ENCODE data around the gene CRMP1. TPM values are rescaled to one million over a fixed set of nuclear protein-coding genes. Genes with fewer than 3 reads are reported as not detected.

CRMP1 gene
- total RNA-seq, 2 experiments from 2014 or later, result not detected

DNA sequence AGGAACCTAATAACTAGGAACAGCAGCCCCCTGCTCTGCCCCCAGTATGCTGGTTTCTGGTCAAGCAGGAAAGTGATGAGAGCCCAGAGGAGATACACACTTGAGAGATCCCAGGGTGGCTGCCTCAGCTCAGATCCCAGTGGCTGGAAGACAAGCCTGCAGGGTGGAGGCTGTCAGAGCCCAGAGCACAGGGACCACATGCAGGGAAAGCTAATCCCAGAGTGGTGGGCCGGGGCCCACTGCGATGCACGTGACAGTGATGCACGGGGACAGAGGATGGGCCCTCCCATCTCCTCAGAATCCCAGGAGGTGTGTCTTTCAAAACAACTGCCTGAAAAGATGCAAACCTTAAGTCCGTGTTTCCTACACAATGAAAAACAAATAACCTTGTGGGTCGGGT lies 29.1 kb upstream of the CRMP1 start:
- no peak for TF ChIP-seq CTCF (IDR thresholded peaks at IDR 0.05)
- intact Hi-C loops (cut with DNase I, micrococcal nuclease), result no loop called here
- Mint-ChIP-seq H3K27me3 (peaks cover 37% of the 10 kb centered on the region), H3K27ac (no peak overlapping the region), H3K4me3 (no peak overlapping the region), H3K36me3 (ENCODE audit: low read depth) (no peaks in the 10 kb centered on the region), H3K9me3 (no peaks in the 10 kb centered on the region), H3K4me1 (ENCODE audit: low read depth) (no peaks in the 10 kb centered on the region)
- Histone ChIP-seq H3K36me3 (ENCODE audit: insufficient read depth, low read length) (no peaks in the 10 kb centered on the region), H3K9me3 (ENCODE audit: control insufficient read depth in 1 of 2, insufficient read depth in 1 of 2, low read length in 2 of 2) (peaks cover 0 to 28% of the 10 kb centered on the region in 2 experiments), H3K4me1 (ENCODE audit: insufficient read depth, low read length) (no peaks in the 10 kb centered on the region), H3K4me3 (ENCODE audit: low read length) (no peak overlapping the region), H3K27me3 (ENCODE audit: control insufficient read depth in 1 of 2, insufficient read depth in 2 of 2, low read length in 2 of 2) (no peaks in the 10 kb centered on the region), H3K27ac (ENCODE audit: low read depth in 1 of 2, low read length in 2 of 2) (no peak overlapping the region)
- ATAC-seq (ENCODE audit: poor library complexity) (no peak), DNase-seq (no peak)
- POLR2A ChIA-PET, result no interaction called here
- CTCF ChIA-PET, result no interaction called here

DNA sequence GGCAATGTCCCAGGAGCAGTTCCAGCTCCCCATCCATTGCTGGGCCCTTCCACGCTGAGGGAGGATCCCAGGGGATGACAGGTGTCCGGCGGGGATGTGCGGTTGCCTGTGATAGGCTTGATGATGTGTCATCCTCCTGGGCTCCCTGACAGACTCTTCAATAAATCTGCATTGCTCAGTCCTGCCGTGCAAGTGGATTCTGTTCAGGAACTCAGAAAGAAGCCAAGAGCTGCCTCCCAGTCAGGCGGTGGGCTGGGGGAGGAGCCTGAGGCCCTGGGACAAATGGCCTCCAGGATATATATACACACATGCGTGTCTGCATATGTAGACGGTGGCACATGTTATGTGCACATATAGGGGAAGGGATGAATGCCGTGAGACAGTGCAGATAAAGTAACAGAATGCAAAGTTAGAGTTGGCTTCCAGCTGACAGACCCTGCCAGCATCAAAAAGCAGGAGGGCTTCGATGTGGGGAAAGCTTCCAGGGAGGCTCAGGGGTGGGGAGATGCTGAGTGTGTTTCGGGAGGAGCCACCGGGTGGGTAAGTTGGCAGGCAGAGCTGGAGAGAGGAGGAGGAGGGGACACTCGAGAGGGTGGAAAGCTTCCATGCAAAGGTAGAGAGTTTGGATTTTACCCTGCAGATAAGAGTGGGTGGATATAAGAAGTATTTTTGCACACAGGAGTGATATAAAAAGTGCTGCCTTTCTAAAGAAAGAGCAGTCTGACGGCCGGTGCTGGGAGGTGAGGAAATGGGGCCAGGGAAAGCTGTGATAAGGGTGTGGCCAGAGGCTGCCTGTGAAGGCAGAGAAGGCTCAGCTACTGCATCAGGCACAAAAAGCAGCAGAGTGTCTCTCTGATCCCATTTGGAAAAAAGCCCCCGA lies 28.5 kb upstream of the CRMP1 start:
- H3K27ac Mint-ChIP-seq, result no peak overlapping the region
- no peak overlapping the region for H3K27ac ChIP-seq (ENCODE audit: low read depth in 1 of 2, low read length in 2 of 2)
- peaks cover 0 to under 1% of the 10 kb centered on the region in 2 experiments for H3K27me3 ChIP-seq (ENCODE audit: control insufficient read depth in 1 of 2, insufficient read depth in 2 of 2, low read length in 2 of 2)
- no peaks in the 10 kb centered on the region for H3K4me1 ChIP-seq (ENCODE audit: insufficient read depth, low read length)
- H3K27me3 Mint-ChIP-seq, result peaks cover 43% of the 10 kb centered on the region
- H3K4me3 ChIP-seq (ENCODE audit: low read length), result no peak overlapping the region
- DNase-seq (no peak), ATAC-seq (ENCODE audit: poor library complexity) (no peak)
- peaks cover 0 to 30% of the 10 kb centered on the region in 2 experiments for H3K9me3 ChIP-seq (ENCODE audit: control insufficient read depth in 1 of 2, insufficient read depth in 1 of 2, low read length in 2 of 2)
- intact Hi-C loops (cut with DNase I, micrococcal nuclease), result no loop called here
- H3K36me3 ChIP-seq (ENCODE audit: insufficient read depth, low read length), result no peaks in the 10 kb centered on the region
- no peaks in the 10 kb centered on the region for H3K36me3 Mint-ChIP-seq (ENCODE audit: low read depth)
- H3K4me1 Mint-ChIP-seq (ENCODE audit: low read depth), result no peaks in the 10 kb centered on the region
- H3K9me3 Mint-ChIP-seq, result no peaks in the 10 kb centered on the region
- no peak for TF ChIP-seq CTCF (IDR thresholded peaks at IDR 0.05)
- ChIA-PET POLR2A (no interaction called here), CTCF (no interaction called here)
- H3K4me3 Mint-ChIP-seq, result no peak overlapping the region

DNA sequence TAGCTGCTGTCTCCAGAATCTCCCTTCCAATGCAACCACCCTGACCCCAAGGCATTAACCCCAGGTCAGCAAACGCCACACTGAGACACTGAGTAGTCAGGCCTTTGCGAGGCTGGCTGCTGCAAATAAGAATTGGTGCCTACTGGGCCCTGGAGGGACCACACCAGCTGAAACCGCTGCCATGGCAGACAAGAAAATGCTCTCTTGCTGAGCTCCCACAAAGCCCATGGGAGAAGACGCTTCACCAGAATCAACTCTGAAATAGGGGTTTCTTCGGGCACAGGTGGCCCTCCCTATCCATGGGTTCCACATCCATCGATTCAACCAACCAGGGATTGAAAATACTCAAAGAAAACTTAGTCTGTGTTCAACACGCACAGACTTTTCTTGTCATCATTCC lies 26.7 kb upstream of the CRMP1 start:
- ATAC-seq (ENCODE audit: poor library complexity), result no peak
- H3K36me3 ChIP-seq (ENCODE audit: insufficient read depth, low read length), result no peaks in the 10 kb centered on the region
- TF ChIP-seq CTCF (IDR thresholded peaks at IDR 0.05), result no peak
- no peak for DNase-seq
- H3K9me3 Mint-ChIP-seq, result peaks cover 3% of the 10 kb centered on the region
- H3K27ac Mint-ChIP-seq, result no peak overlapping the region
- intact Hi-C loops (cut with DNase I, micrococcal nuclease), result no loop called here
- ChIA-PET CTCF (no interaction called here), POLR2A (no interaction called here)
- no peak overlapping the region for H3K27ac ChIP-seq (ENCODE audit: low read depth in 1 of 2, low read length in 2 of 2)
- peaks cover 0 to 25% of the 10 kb centered on the region in 2 experiments for H3K9me3 ChIP-seq (ENCODE audit: control insufficient read depth in 1 of 2, insufficient read depth in 1 of 2, low read length in 2 of 2)
- peaks cover 48% of the 10 kb centered on the region for H3K27me3 Mint-ChIP-seq
- peaks cover 0 to 2% of the 10 kb centered on the region in 2 experiments for H3K27me3 ChIP-seq (ENCODE audit: control insufficient read depth in 1 of 2, insufficient read depth in 2 of 2, low read length in 2 of 2)
- no peaks in the 10 kb centered on the region for H3K36me3 Mint-ChIP-seq (ENCODE audit: low read depth)
- no peaks in the 10 kb centered on the region for H3K4me1 Mint-ChIP-seq (ENCODE audit: low read depth)
- H3K4me3 ChIP-seq (ENCODE audit: low read length), result no peak overlapping the region
- H3K4me3 Mint-ChIP-seq, result no peak overlapping the region
- H3K4me1 ChIP-seq (ENCODE audit: insufficient read depth, low read length), result no peaks in the 10 kb centered on the region
